Measurements from ENCODE around the gene PTTG2. TPM values are rescaled to one million over a fixed set of nuclear protein-coding genes. Genes with fewer than 3 reads are reported as not detected.

The PTTG2 gene
- total RNA-seq, 1 experiment from 2014 or later: not detected

GRCh38 chr4:37981844-37982720 is 21.9 kb downstream of the PTTG2 start:
- no peak for TF ChIP-seq CTCF (IDR thresholded peaks at IDR 0.05; ENCODE audit: unreplicated experiment)
- H3K4me3 Mint-ChIP-seq (ENCODE audit: low read depth, unreplicated experiment): no peak overlapping the region
- peak; percentile 15 for DNase-seq
- peaks cover 6% of the 10 kb centered on the region for H3K36me3 Mint-ChIP-seq (ENCODE audit: insufficient read depth, unreplicated experiment)
- peak overlapping the region; percentile 67 for H3K27ac Mint-ChIP-seq (ENCODE audit: unreplicated experiment)
- no TSS peak for BruUV-seq (replicated peaks)
- intact Hi-C loops (cut with micrococcal nuclease; ENCODE audit: unreplicated experiment): loop anchor here (5.0 kb wide), 2 partner anchors 50 to 90 kb away; partner anchors contain the start of gene TBC1D1
- CTCF ChIA-PET: interaction anchor here (0.8 kb wide), 1 partner anchor 15 kb away, joined by 3 read pairs; no protein-coding TSS in a partner anchor
- no peaks in the 10 kb centered on the region for H3K27me3 Mint-ChIP-seq (ENCODE audit: unreplicated experiment)
- H3K4me1 Mint-ChIP-seq (ENCODE audit: low read depth, unreplicated experiment): peaks cover 23% of the 10 kb centered on the region
- H3K9me3 Mint-ChIP-seq (ENCODE audit: low read depth, unreplicated experiment): no peaks in the 10 kb centered on the region

GRCh38 chr4:37982736-37983135 is 22.5 kb downstream of the PTTG2 start:
- H3K36me3 Mint-ChIP-seq (ENCODE audit: insufficient read depth, unreplicated experiment): peaks cover 6% of the 10 kb centered on the region
- no peak overlapping the region for H3K4me3 Mint-ChIP-seq (ENCODE audit: low read depth, unreplicated experiment)
- no TSS peak for BruUV-seq (replicated peaks)
- H3K27ac Mint-ChIP-seq (ENCODE audit: unreplicated experiment): peak overlapping the region; percentile 67
- H3K4me1 Mint-ChIP-seq (ENCODE audit: low read depth, unreplicated experiment): peaks cover 23% of the 10 kb centered on the region
- intact Hi-C loops (cut with micrococcal nuclease; ENCODE audit: unreplicated experiment): loop anchor here (5.0 kb wide), 2 partner anchors 50 to 90 kb away; partner anchors contain the start of gene TBC1D1
- CTCF ChIA-PET: no interaction called here
- no peaks in the 10 kb centered on the region for H3K9me3 Mint-ChIP-seq (ENCODE audit: low read depth, unreplicated experiment)
- DNase-seq: peak; percentile 34
- TF ChIP-seq CTCF (IDR thresholded peaks at IDR 0.05; ENCODE audit: unreplicated experiment): no peak
- H3K27me3 Mint-ChIP-seq (ENCODE audit: unreplicated experiment): no peaks in the 10 kb centered on the region

- Mint-ChIP-seq H3K4me1 (ENCODE audit: low read depth, unreplicated experiment) (peaks cover 28% of the 10 kb centered on the region), H3K36me3 (ENCODE audit: insufficient read depth, unreplicated experiment) (no peaks in the 10 kb centered on the region), H3K27me3 (ENCODE audit: unreplicated experiment) (no peaks in the 10 kb centered on the region), H3K4me3 (ENCODE audit: low read depth, unreplicated experiment) (no peak overlapping the region), H3K27ac (ENCODE audit: unreplicated experiment) (no peak overlapping the region), H3K9me3 (ENCODE audit: low read depth, unreplicated experiment) (no peaks in the 10 kb centered on the region)
- BruUV-seq (replicated peaks): no TSS peak
- intact Hi-C loops (cut with micrococcal nuclease; ENCODE audit: unreplicated experiment): loop anchor here (5.0 kb wide), 2 partner anchors 48 to 92 kb away; partner anchors contain the start of gene TBC1D1
- no peak for TF ChIP-seq CTCF (IDR thresholded peaks at IDR 0.05; ENCODE audit: unreplicated experiment)
- CTCF ChIA-PET: interaction anchor here (0.6 kb wide), 1 partner anchor 892 kb away, joined by 3 read pairs; no protein-coding TSS in a partner anchor
- no peak for DNase-seq
These were observed 23.8 kb downstream of the PTTG2 start for GRCh38 chr4:37983951-37984350.

GRCh38 chr4:37985730-37986275 is 25.6 kb downstream of the PTTG2 start:
- peak overlapping the region; percentile 62 for H3K27ac Mint-ChIP-seq (ENCODE audit: unreplicated experiment)
- H3K36me3 Mint-ChIP-seq (ENCODE audit: insufficient read depth, unreplicated experiment): no peaks in the 10 kb centered on the region
- no peaks in the 10 kb centered on the region for H3K27me3 Mint-ChIP-seq (ENCODE audit: unreplicated experiment)
- no peak overlapping the region for H3K4me3 Mint-ChIP-seq (ENCODE audit: low read depth, unreplicated experiment)
- CTCF ChIA-PET: no interaction called here
- no peak for TF ChIP-seq CTCF (IDR thresholded peaks at IDR 0.05; ENCODE audit: unreplicated experiment)
- H3K9me3 Mint-ChIP-seq (ENCODE audit: low read depth, unreplicated experiment): no peaks in the 10 kb centered on the region
- DNase-seq: no peak
- intact Hi-C loops (cut with micrococcal nuclease; ENCODE audit: unreplicated experiment): no loop called here
- BruUV-seq (replicated peaks): no TSS peak
- peaks cover 35% of the 10 kb centered on the region for H3K4me1 Mint-ChIP-seq (ENCODE audit: low read depth, unreplicated experiment)

Measured in Calu3 (cell line).